Small intestine (tissue), 7 donors: ENCODE data around the gene RIPOR3. TPM values are rescaled to one million over a fixed set of nuclear protein-coding genes. Genes with fewer than 3 reads are reported as not detected.

Experiments
- DNase-seq, 2 donors: peaks; one replicate each; pipeline versions ENCODE4 v3.0.0 to v3.0.0-alpha.2; 2013
- FAIRE-seq: peaks from 2 replicates; lab custom pipeline; 2012; peaks lifted over from hg19 to GRCh38; lab: Jason Lieb, UNC
- H3K27ac ChIP-seq, 3 donors: one replicate each; pipeline ENCODE4 v1.5.1; 2013; ENCODE audit warnings: low read length in 2 of 3, mild to moderate bottlenecking in 2 of 3, control low read depth in 1 of 3, inconsistent platforms in 1 of 3, low read depth in 1 of 3, moderate library complexity in 1 of 3
- H3K27me3 ChIP-seq, 3 donors: one replicate each; pipeline ENCODE4 v1.6.1; 2013; ENCODE audit warnings: low read length in 3 of 3, inconsistent platforms in 1 of 3; ENCODE audit not compliant: control insufficient read depth in 3 of 3, insufficient read depth in 3 of 3
- H3K36me3 ChIP-seq, 3 donors: one replicate each; pipeline ENCODE4 v1.6.1; 2013; ENCODE audit warnings: low read length in 3 of 3, inconsistent platforms in 1 of 3, low read depth in 1 of 3, mild to moderate bottlenecking in 1 of 3, moderate library complexity in 1 of 3; ENCODE audit not compliant: control insufficient read depth in 3 of 3, insufficient read depth in 2 of 3
- H3K4me1 ChIP-seq, 3 donors: one replicate each; pipeline ENCODE4 v1.6.1; 2013; ENCODE audit warnings: low read length in 2 of 3, inconsistent platforms in 1 of 3, low read depth in 1 of 3, mild to moderate bottlenecking in 1 of 3, moderate library complexity in 1 of 3; ENCODE audit not compliant: control insufficient read depth in 3 of 3, insufficient read depth in 2 of 3
- H3K4me3 ChIP-seq, 3 donors: one replicate each; pipeline ENCODE4 v1.5.1; 2013; ENCODE audit warnings: low read length in 3 of 3, control low read depth in 1 of 3, inconsistent platforms in 1 of 3, low read depth in 1 of 3, mild to moderate bottlenecking in 1 of 3, moderate library complexity in 1 of 3
- H3K9me3 ChIP-seq, 2 donors: one replicate each; pipeline ENCODE4 v1.6.1; 2013; ENCODE audit warnings: low read depth in 1 of 2, low read length in 1 of 2; ENCODE audit not compliant: control insufficient read depth in 2 of 2, insufficient read depth in 1 of 2
- WGBS, 3 donors: extraction: QIAGEN DNeasy Blood & Tissue Kit; methylation state at CpG; one replicate each; pipeline ENCODE4 v1.1.7; 2013; 5-methylcytosine and 5-hydroxymethylcytosine counted together
- polyA plus RNA-seq, 4 donors: library from polyadenylated mRNA; stranded (reverse) in 3 of 4; unstranded in 1 of 4; fragments of 200-250 nt in 3 of 4; fragments of 120-200 nt in 1 of 4; gene quantifications; one replicate each; pipeline versions ENCODE4 v1.2.1 to v1.2.3, GENCODE V29; 2013
- donor health status: healthy with polysubstance abuse.
- donor health status: control.
- donor health status: control.
- donor health status: Bipolar disorder and iron deficiency.
- donor health status: healthy.

The RIPOR3 gene
- polyA plus RNA-seq, 4 donors = 0.22 to 10.9 (median 3.2) TPM

DNA sequence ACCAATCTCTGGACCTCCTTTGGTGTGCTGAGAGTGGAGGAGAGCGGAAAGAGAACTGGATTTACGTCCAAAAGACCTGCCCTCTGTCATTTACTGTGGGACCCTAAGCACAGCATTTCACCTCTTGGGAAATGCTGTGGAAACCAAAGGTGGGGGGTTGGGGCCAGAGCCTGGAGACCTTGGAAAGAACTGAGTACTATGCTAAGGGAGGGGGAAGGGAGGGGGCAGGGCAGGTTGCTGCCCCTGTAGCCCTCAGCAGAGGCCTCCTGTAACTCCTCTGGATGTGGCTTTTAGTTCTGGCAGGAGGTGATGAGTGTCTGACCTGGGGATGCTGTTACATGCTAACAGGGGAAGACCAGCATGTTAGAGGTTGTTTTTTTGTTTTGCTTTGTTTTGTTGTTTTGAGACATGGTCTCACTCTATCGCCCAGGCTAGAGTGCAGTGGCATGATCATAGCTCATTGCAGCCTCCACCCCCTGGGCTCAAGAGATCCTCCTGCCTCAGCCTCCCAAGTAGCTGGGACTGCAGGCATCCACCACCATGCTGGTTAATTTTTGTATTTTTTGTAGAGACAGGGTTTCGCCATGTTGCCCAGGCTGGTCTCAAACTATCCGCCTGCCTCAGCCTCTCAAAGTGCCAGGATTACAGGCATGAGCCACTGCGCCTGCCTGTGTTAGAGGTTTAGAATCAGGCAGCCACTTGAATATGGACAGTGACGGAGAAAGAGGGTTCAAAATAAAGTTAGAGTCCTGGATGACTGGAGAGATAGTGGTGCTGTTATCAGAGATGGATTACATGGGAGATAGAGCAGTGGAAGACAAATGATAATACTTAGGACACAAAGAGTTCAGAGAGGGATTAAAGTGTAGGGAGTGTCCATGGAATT, 21.7 kb upstream of the RIPOR3 start:
- 89 to 91% (median 90%) methylated on average over 7 of the region's 7 CpGs for WGBS, 3 donors
- peaks cover 0 to 3% (median 0%) of the 10 kb centered on the region in 3 donors for H3K4me1 ChIP-seq
- H3K27me3 ChIP-seq = no peaks in the 10 kb centered on the region
- H3K4me3 ChIP-seq = no peak overlapping the region
- H3K27ac ChIP-seq = no peak overlapping the region
- DNase-seq = no peak
- H3K9me3 ChIP-seq = no peaks in the 10 kb centered on the region
- FAIRE-seq = no peak
- no peaks in the 10 kb centered on the region for H3K36me3 ChIP-seq

DNA sequence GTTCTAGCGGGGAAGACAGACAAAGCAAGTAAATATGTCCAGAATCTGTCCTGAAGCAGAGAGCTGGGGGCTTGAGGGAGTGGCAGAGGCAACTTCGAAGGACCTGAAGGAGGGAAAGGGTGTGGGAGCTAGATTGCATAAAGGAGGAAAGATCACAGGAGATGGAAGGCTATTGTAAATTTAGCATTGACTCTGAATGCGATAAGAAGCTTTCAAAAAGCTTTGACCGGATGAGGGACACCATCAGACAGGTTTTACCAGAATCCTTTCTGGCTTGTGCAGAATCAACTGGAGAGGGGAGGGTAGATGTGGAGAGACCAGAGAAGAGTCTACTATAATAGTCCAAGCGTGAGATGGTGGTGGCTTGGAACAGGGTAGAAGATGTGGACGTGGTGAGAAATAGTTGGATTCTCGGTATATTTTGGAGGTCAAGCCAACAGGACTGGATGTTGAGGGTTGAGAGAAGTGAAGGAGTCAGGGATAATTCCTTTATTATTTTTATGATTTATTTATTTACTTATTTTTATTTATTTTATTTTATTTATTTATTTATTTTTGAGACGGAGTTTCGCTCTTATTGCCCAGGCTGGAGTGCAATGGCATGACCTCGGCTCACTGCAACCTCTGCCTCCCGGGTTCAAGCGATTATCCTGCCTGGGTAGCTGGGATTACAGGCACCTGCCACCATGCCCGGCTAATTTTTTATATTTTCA, 19.9 kb upstream of the RIPOR3 start:
- 66 to 84% (median 74%) methylated on average over 13 of the region's 13 CpGs for WGBS, 3 donors
- Histone ChIP-seq H3K27me3 (no peaks in the 10 kb centered on the region), H3K36me3 (no peaks in the 10 kb centered on the region), H3K9me3 (no peaks in the 10 kb centered on the region), H3K4me3 (no peak overlapping the region), H3K4me1 (peaks cover 0 to 3% (median 0%) of the 10 kb centered on the region in 3 donors), H3K27ac (no peak overlapping the region)
- FAIRE-seq = no peak
- DNase-seq = peak in 1 of 2 donors; percentile 20

DNA sequence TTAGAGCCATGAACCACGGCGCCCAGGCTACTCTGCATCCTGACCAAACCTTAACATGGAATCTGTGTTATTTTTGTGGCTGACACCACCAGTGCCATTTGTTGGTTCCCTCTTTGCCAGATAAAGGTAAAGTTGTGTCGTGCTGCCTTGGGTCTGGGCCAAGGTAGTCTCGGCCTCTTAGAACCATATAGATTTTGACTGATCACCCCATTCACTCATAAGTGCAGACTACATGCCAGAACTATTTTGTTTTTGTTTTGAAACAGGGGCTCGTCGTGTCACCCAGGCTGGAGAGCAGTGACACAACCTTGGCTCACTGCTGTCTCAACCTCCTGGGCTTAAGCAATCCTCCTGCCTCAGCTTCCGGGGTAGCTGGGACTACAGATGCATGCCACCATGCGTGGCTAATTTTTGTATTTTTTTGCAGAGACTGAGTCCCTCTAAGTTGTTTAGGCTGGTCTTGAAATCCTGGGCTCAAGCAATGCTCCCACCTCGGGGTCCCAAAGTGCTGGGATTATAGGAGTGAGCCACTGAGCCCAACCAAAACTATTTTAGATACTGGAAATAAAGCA, 19.2 kb upstream of the RIPOR3 start:
- H3K27me3 ChIP-seq = no peaks in the 10 kb centered on the region
- H3K27ac ChIP-seq = no peak overlapping the region
- peaks cover 0 to 3% (median 0%) of the 10 kb centered on the region in 3 donors for H3K4me1 ChIP-seq
- no peaks in the 10 kb centered on the region for H3K9me3 ChIP-seq
- FAIRE-seq (no peak), DNase-seq (peak in 1 of 2 donors; percentile 34)
- WGBS, 3 donors = 43 to 61% (median 52%) methylated on average over 9 of the region's 9 CpGs
- no peak overlapping the region for H3K4me3 ChIP-seq
- H3K36me3 ChIP-seq = no peaks in the 10 kb centered on the region

DNA sequence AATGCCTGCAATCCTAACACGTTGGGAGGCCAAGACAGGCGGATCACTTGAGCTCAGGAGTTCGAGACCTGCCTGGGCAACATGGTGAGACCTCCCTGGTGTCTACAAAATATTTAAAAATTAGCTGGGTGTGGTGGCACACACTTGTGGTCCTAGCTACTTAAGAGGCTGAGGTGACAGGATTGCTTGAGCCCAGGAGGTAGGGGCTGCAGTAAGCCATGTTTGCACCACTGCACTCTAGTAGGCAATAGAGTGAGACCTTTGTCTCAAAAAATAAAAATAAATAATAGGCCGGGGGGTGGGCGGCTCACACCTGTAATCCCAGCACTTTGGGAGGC, 18.3 kb upstream of the RIPOR3 start:
- no peak overlapping the region for H3K4me3 ChIP-seq
- H3K27ac ChIP-seq = no peak overlapping the region
- H3K36me3 ChIP-seq = no peaks in the 10 kb centered on the region
- no peaks in the 10 kb centered on the region for H3K27me3 ChIP-seq
- H3K9me3 ChIP-seq = no peaks in the 10 kb centered on the region
- peaks cover 0 to 3% (median 0%) of the 10 kb centered on the region in 3 donors for H3K4me1 ChIP-seq
- 67 to 71% (median 68%) methylated on average over 5 of the region's 5 CpGs for WGBS, 3 donors
- FAIRE-seq = no peak
- no peak for DNase-seq

DNA sequence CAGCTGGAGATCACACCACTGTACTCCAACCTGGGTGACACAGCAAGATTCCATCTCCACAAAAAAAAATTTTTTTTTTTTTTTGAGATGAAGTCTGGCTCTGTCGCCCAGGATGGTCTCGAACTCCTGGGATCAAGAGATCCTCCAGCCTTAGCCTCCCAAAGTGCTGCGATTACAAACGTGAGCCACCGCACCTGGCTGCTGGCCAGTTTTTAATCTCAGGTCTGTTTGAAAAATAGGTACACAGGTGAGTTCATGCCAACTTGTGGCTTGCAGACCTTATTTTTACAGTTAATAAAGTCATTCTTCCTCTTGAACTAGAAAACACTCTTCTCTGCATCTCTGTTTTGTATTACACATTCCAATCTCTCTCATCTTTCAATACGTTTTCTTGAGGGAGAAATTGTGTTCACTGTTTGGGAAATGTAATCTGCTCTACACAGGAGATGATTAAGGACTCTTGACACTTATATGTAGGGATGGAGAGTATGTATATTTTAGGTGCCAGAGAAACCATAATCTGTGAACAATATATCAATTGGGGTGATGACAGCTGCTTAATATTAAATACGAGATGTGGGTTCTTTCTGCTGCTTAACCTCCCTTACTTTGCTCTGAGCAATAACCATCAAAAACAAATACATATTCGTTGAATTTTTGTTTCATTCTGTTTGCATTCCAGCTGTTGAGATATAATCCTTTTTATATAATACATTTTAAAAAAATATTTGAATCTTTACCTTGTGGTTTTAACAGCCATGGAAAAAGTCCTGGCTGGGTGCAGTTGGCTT, 17.7 kb upstream of the RIPOR3 start:
- no peak for FAIRE-seq
- Histone ChIP-seq H3K4me3 (no peak overlapping the region), H3K27ac (no peak overlapping the region), H3K27me3 (no peaks in the 10 kb centered on the region), H3K9me3 (no peaks in the 10 kb centered on the region), H3K4me1 (peaks cover 0 to 3% (median 0%) of the 10 kb centered on the region in 3 donors), H3K36me3 (no peaks in the 10 kb centered on the region)
- DNase-seq = peak in 1 of 2 donors; percentile 31
- 40 to 63% (median 44%) methylated on average over 8 of the region's 8 CpGs for WGBS, 3 donors

DNA sequence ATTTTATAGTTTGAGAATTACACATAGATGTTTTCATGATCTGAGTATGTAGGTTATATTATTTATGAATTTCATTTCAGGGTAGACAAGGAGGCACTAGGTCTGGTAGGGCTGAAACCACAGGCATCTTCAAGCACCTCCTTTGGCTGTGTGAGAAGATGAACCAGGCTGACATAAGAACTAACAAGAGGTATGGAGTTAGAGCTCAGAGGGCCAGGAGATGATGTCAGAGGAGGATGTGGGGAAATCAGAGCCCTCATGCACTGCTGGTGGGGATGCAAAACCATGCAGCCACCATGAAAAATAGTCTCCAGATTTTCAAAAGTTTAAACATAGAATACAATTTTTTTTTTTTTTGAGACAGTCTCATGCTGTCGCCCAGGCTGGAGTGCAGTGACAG, 13.6 kb upstream of the RIPOR3 start:
- no peak for FAIRE-seq
- H3K9me3 ChIP-seq = no peaks in the 10 kb centered on the region
- WGBS, 3 donors = 73 to 95% (median 93%) methylated on average over 1 of the region's 1 CpG

DNA sequence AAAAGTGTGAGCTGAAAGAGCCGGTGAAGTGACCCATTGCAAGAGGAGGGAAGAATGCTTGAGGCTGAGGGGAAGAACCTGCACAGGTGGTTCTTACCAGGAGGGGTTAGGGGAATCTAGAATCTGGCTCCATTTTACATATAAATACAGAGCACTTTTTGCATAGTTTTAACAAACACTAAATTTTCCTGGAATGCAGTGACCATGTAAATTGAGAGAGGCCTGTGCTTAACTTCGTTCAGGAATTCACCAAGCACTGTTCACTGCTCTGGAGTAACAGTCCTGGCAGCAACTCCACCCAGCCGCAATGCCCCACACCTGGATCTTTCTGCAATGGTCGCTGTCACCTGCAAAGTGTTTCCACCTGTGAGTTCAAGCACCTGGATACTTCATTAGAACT, 13.2 kb upstream of the RIPOR3 start:
- H3K27me3 ChIP-seq = no peaks in the 10 kb centered on the region
- no peak for FAIRE-seq
- no peaks in the 10 kb centered on the region for H3K4me1 ChIP-seq
- no peaks in the 10 kb centered on the region for H3K36me3 ChIP-seq
- H3K9me3 ChIP-seq = no peaks in the 10 kb centered on the region
- DNase-seq = no peak
- WGBS, 3 donors = 77 to 86% (median 82%) methylated on average over 4 of the region's 4 CpGs
- no peak overlapping the region for H3K4me3 ChIP-seq
- no peak overlapping the region for H3K27ac ChIP-seq

More for the DNA sequence above, 13.6 kb upstream of the RIPOR3 start:
- H3K4me3 ChIP-seq = no peak overlapping the region
- DNase-seq = no peak
- H3K27ac ChIP-seq = no peak overlapping the region
- no peaks in the 10 kb centered on the region for H3K36me3 ChIP-seq
- H3K27me3 ChIP-seq = no peaks in the 10 kb centered on the region
- no peaks in the 10 kb centered on the region for H3K4me1 ChIP-seq
